ENCODE results near the gene CRELD1.
A peak's percentile ranks its signal among the peaks of the same experiment; 100 is the strongest.

The CRELD1 gene

DNA sequence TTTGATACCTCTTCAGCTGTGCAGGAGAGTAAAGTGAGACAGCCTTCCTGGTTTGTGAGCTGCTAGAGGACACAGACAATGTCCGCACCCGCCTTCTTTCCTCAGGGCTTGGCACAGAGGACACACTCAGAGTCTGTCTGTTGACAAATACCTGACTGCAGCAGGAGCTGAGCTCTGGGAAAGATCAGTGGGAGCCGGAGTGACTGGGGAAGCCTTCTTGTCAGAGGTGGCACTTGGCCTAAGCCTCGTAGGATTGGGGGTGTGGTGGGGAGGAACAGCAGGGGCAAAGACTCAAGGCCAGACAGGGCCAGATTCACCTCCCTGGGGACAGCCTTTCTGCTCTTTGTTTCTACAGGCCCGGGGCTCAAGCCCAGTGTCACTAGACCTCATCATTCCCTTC, 20.0 kb upstream of the CRELD1 start:
- TF ChIP-seq, protein P1, sequence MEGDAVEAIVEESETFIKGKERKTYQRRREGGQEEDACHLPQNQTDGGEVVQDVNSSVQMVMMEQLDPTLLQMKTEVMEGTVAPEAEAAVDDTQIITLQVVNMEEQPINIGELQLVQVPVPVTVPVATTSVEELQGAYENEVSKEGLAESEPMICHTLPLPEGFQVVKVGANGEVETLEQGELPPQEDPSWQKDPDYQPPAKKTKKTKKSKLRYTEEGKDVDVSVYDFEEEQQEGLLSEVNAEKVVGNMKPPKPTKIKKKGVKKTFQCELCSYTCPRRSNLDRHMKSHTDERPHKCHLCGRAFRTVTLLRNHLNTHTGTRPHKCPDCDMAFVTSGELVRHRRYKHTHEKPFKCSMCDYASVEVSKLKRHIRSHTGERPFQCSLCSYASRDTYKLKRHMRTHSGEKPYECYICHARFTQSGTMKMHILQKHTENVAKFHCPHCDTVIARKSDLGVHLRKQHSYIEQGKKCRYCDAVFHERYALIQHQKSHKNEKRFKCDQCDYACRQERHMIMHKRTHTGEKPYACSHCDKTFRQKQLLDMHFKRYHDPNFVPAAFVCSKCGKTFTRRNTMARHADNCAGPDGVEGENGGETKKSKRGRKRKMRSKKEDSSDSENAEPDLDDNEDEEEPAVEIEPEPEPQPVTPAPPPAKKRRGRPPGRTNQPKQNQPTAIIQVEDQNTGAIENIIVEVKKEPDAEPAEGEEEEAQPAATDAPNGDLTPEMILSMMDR (IDR thresholded peaks at IDR 0.05; ENCODE audit: low read length), result no peak
- TF ChIP-seq EZH2 (IDR thresholded peaks at IDR 0.05; ENCODE audit: borderline replicate concordance, low read length), result no peak
- Histone ChIP-seq H3K27ac (ENCODE audit: low read depth, low read length, poor library complexity, severe bottlenecking) (no peak overlapping the region), H3K4me1 (ENCODE audit: insufficient read depth, low read length, severe bottlenecking) (no peaks in the 10 kb centered on the region), H3F3A (ENCODE audit: insufficient read depth, low read length) (no peaks in the 10 kb centered on the region), H3K36me3 (ENCODE audit: insufficient read depth, low read length) (no peaks in the 10 kb centered on the region), H3K4me3 (ENCODE audit: low read depth, low read length, poor library complexity, severe bottlenecking) (no peak overlapping the region), H3K9me3 (ENCODE audit: low read length) (no peaks in the 10 kb centered on the region), H4K20me1 (ENCODE audit: insufficient read depth, low read length) (no peaks in the 10 kb centered on the region), H3K79me2 (ENCODE audit: insufficient read depth, low read length) (no peaks in the 10 kb centered on the region), H3K4me2 (ENCODE audit: low read length) (no peak overlapping the region), H3K27me3 (ENCODE audit: insufficient read depth, low read length) (no peaks in the 10 kb centered on the region), H2AFZ (ENCODE audit: low read length) (no peak overlapping the region), H3K9ac (ENCODE audit: low read length) (no peak overlapping the region), H3K9me2 (ENCODE audit: low read depth, low read length) (no peaks in the 10 kb centered on the region)

DNA sequence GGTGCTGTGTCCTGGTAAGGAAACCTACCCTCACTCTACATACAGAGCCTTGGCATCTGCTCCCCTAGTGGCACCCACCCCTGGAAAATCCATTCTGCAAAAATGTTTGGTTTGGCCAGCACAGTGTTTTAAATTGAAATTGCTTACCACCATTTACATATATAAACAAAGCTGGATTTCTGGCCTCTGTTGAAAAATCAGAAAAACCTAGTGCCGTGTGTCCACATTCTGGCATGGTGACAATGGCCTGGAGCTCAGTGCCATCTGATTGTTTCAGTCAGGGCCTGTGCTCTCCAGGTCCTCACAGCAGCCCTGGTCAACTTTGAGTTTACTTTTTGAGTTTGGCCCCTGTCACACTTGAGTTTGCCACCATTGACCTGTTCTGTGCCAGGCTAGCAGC, 19.6 kb upstream of the CRELD1 start:
- no peak overlapping the region for H3K9ac ChIP-seq (ENCODE audit: low read length)
- H2AFZ ChIP-seq (ENCODE audit: low read length), result no peak overlapping the region
- no peak overlapping the region for H3K4me3 ChIP-seq (ENCODE audit: low read depth, low read length, poor library complexity, severe bottlenecking)
- TF ChIP-seq, protein P1 (IDR thresholded peaks at IDR 0.05; ENCODE audit: low read length), result no peak
- no peak for TF ChIP-seq EZH2 (IDR thresholded peaks at IDR 0.05; ENCODE audit: borderline replicate concordance, low read length)
- H3F3A ChIP-seq (ENCODE audit: insufficient read depth, low read length), result no peaks in the 10 kb centered on the region
- H3K27ac ChIP-seq (ENCODE audit: low read depth, low read length, poor library complexity, severe bottlenecking), result no peak overlapping the region
- H3K4me1 ChIP-seq (ENCODE audit: insufficient read depth, low read length, severe bottlenecking), result no peaks in the 10 kb centered on the region
- no peaks in the 10 kb centered on the region for H4K20me1 ChIP-seq (ENCODE audit: insufficient read depth, low read length)
- no peaks in the 10 kb centered on the region for H3K36me3 ChIP-seq (ENCODE audit: insufficient read depth, low read length)
- H3K79me2 ChIP-seq (ENCODE audit: insufficient read depth, low read length), result no peaks in the 10 kb centered on the region
- no peak overlapping the region for H3K4me2 ChIP-seq (ENCODE audit: low read length)
- no peaks in the 10 kb centered on the region for H3K9me3 ChIP-seq (ENCODE audit: low read length)
- no peaks in the 10 kb centered on the region for H3K27me3 ChIP-seq (ENCODE audit: insufficient read depth, low read length)
- H3K9me2 ChIP-seq (ENCODE audit: low read depth, low read length), result no peaks in the 10 kb centered on the region

DNA sequence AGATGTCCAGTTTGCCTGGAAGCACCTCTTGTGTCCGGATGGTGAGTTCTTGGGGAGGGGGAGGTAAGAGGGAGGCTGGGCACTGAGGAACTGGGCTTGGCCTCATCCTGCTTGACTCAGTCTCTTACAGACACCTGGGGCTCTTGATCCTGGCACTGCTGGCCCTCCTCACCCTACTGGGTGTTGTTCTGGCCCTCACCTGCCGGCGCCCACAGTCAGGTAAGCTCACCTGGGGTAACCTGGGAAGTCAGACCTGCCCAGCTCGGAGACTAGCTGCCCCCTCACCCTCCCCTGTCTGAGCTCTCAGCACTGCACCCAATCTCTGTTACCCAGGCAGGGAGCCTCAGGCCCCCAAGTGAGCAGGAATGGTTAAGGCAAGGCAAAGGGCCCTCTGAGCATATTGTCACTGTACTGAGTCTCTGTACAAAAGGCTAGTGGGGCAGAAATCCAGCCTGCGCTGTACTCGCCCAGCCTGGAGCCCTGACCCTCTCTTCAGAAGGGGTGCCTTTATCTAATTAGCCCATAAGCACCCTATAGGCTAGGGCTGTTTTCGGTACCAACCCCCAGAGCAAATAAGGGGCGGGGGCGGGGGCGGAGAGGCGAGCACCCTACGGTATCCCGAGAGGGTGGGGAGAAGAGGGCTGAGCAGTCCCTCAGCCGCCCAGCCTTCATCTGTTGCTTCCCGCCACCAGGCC, 18.9 kb upstream of the CRELD1 start:
- H3K4me1 ChIP-seq (ENCODE audit: insufficient read depth, low read length, severe bottlenecking), result no peaks in the 10 kb centered on the region
- no peaks in the 10 kb centered on the region for H3K9me2 ChIP-seq (ENCODE audit: low read depth, low read length)
- no peak overlapping the region for H3K27ac ChIP-seq (ENCODE audit: low read depth, low read length, poor library complexity, severe bottlenecking)
- H3K79me2 ChIP-seq (ENCODE audit: insufficient read depth, low read length), result no peaks in the 10 kb centered on the region
- no peaks in the 10 kb centered on the region for H3K9me3 ChIP-seq (ENCODE audit: low read length)
- H4K20me1 ChIP-seq (ENCODE audit: insufficient read depth, low read length), result no peaks in the 10 kb centered on the region
- H2AFZ ChIP-seq (ENCODE audit: low read length), result no peak overlapping the region
- H3K36me3 ChIP-seq (ENCODE audit: insufficient read depth, low read length), result no peaks in the 10 kb centered on the region
- H3K4me2 ChIP-seq (ENCODE audit: low read length), result peak overlapping the region; percentile 38; the same call in 1 of the 2 replicates
- no peak overlapping the region for H3K4me3 ChIP-seq (ENCODE audit: low read depth, low read length, poor library complexity, severe bottlenecking)
- no peak for TF ChIP-seq EZH2 (IDR thresholded peaks at IDR 0.05; ENCODE audit: borderline replicate concordance, low read length)
- TF ChIP-seq, protein P1 (IDR thresholded peaks at IDR 0.05; ENCODE audit: low read length), result no peak
- no peaks in the 10 kb centered on the region for H3F3A ChIP-seq (ENCODE audit: insufficient read depth, low read length)
- no peak overlapping the region for H3K9ac ChIP-seq (ENCODE audit: low read length)
- no peaks in the 10 kb centered on the region for H3K27me3 ChIP-seq (ENCODE audit: insufficient read depth, low read length)
